HCT116 (cell line): ENCODE measurements around the gene KCTD1. TPM values are rescaled to one million over a fixed set of nuclear protein-coding genes. Genes with fewer than 3 reads are reported as not detected.

Experiments used
- ATAC-seq: fragments of 200-7000 bp; cut with Tn5 transposase; 2 replicates; pipeline ENCODE4 v1.9.1; 2020; ENCODE audit warnings: mild to moderate bottlenecking, moderate library complexity
- BruUV-seq: library from RNA; stranded (reverse); fragments of 400-500 nt; replicated peaks from 2 replicates; lab custom pipeline; 2021; lab: Mats Ljungman, UMichigan
- CTCF ChIA-PET: fragments of 300-600 bp; sonication (Branson Sonifier 250); formaldehyde crosslinking; loops from one replicate; lab custom pipeline; 2021; ENCODE audit warnings: antibody characterized with exemption; lab: Charles Lee
- POLR2A ChIA-PET: fragments of 300-600, 350-600 bp; sonication (Branson Sonifier 250); formaldehyde crosslinking; loops from one replicate; lab custom pipeline; 2021; ENCODE audit warnings: antibody characterized with exemption; lab: Charles Lee
- RAD21 ChIA-PET, 2 experiments: fragments of 300-600 bp; sonication (Branson Sonifier 250); formaldehyde crosslinking; loops; one replicate each; lab custom pipeline; 2023; ENCODE audit warnings: low total read pairs in 2 of 2; ENCODE audit not compliant: uncharacterized antibody in 2 of 2, unreplicated experiment in 2 of 2, low non-redundant PET in 1 of 2; lab: Charles Lee
- DNase-seq: peaks from one replicate; pipeline ENCODE4 v3.0.0-alpha.2; 2010; ENCODE audit warnings: low read depth, low spot score
- H2AFZ ChIP-seq: fragments of 200-600 bp; shearing (Covaris generic), sonication (generic); 2 replicates; pipeline ENCODE4 v1.6.1; 2017; ENCODE audit warnings: low read depth, mixed run types, mixed read lengths, antibody characterized with exemption, low read length; ENCODE audit not compliant: poor library complexity, severe bottlenecking
- H3K27ac ChIP-seq: 2 replicates; pipeline ENCODE4 v1.5.1; 2012; ENCODE audit warnings: low read depth, low read length
- H3K27me3 ChIP-seq: fragments of 200-600 bp; sonication (generic); 2 replicates; pipeline ENCODE4 v1.6.1; 2016; ENCODE audit warnings: mixed run types, low read length, mixed read lengths; ENCODE audit not compliant: insufficient read depth
- H3K36me3 ChIP-seq, 2 experiments: fragments of 200-500 bp in 1 of 2; fragments of 200-600 bp in 1 of 2; sonication (Bioruptor generic) in 1 of 2; sonication (generic) in 1 of 2; 2 replicates each; pipeline versions ENCODE4 v1.5.1 to v1.6.1; 2014 to 2016; ENCODE audit warnings: low read length in 2 of 2, inconsistent platforms in 1 of 2, mixed read lengths in 1 of 2, mixed run types in 1 of 2; ENCODE audit not compliant: insufficient read depth in 2 of 2, control insufficient read depth in 1 of 2
- H3K4me1 ChIP-seq, 2 experiments: fragments of 200-600 bp in 1 of 2; sonication (generic) in 1 of 2; 2 replicates each; pipeline versions ENCODE4 v1.5.1 to v1.6.1; 2012 to 2017; ENCODE audit warnings: low read length in 2 of 2, inconsistent platforms in 1 of 2, mild to moderate bottlenecking in 1 of 2, mixed read lengths in 1 of 2, mixed run types in 1 of 2, moderate library complexity in 1 of 2; ENCODE audit not compliant: insufficient read depth in 2 of 2, control insufficient read depth in 1 of 2
- H3K4me2 ChIP-seq: fragments of 200-600 bp; sonication (generic); 2 replicates; pipeline ENCODE4 v1.6.1; 2017; ENCODE audit warnings: mixed run types, low read length, mixed read lengths
- H3K4me3 ChIP-seq, 2 experiments: fragments of 200-600 bp in 1 of 2; sonication (generic) in 1 of 2; replicated peaks in 1 of 2; 2 replicates each; pipeline ENCODE4 v1.5.1; 2011 to 2016; ENCODE audit warnings: low read length in 2 of 2, control low read depth in 1 of 2, low read depth in 1 of 2, mild to moderate bottlenecking in 1 of 2, mixed read lengths in 1 of 2, mixed run types in 1 of 2
- H3K79me2 ChIP-seq: fragments of 200-600 bp; sonication (generic); 2 replicates; pipeline ENCODE4 v1.6.1; 2017; ENCODE audit warnings: mild to moderate bottlenecking, mixed run types, low read length, moderate library complexity, mixed read lengths; ENCODE audit not compliant: insufficient read depth
- H3K9ac ChIP-seq: fragments of 200-600 bp; sonication (generic); 2 replicates; pipeline ENCODE4 v1.6.1; 2016; ENCODE audit warnings: low read length, mixed read lengths
- H3K9me2 ChIP-seq: fragments of 200-600 bp; sonication (generic), shearing (Covaris generic); 2 replicates; pipeline ENCODE4 v1.6.1; 2017; ENCODE audit warnings: mixed run types, mild to moderate bottlenecking, moderate library complexity; ENCODE audit not compliant: insufficient read depth
- H3K9me3 ChIP-seq, 2 experiments: fragments of 200-500 bp in 1 of 2; fragments of 200-600 bp in 1 of 2; sonication (Bioruptor generic) in 1 of 2; sonication (generic) in 1 of 2; 2 replicates each; pipeline ENCODE4 v1.6.1; 2014 to 2017; ENCODE audit warnings: low read length in 2 of 2, mixed read lengths in 2 of 2, inconsistent platforms in 1 of 2, low read depth in 1 of 2, mild to moderate bottlenecking in 1 of 2, mixed run types in 1 of 2, moderate library complexity in 1 of 2; ENCODE audit not compliant: control insufficient read depth in 1 of 2, insufficient read depth in 1 of 2
- H4K20me1 ChIP-seq: fragments of 200-600 bp; sonication (generic), shearing (Covaris generic); 2 replicates; pipeline ENCODE4 v1.6.1; 2017; ENCODE audit warnings: mixed run types, mild to moderate bottlenecking, moderate library complexity; ENCODE audit not compliant: insufficient read depth
- ATF3 ChIP-seq: IDR thresholded peaks from 2 replicates; pipeline ENCODE4 v1.6.1; 2012
- CBX3 ChIP-seq: IDR thresholded peaks from 2 replicates; pipeline ENCODE4 v1.6.1; 2012; ENCODE audit warnings: low read depth
- EGR1 ChIP-seq: IDR thresholded peaks from 2 replicates; pipeline ENCODE4 v1.6.1; 2012; ENCODE audit warnings: low read depth
- ELF1 ChIP-seq: IDR thresholded peaks from 2 replicates; pipeline ENCODE4 v1.6.1; 2012; ENCODE audit warnings: low read depth, borderline replicate concordance
- FOSL1 ChIP-seq: IDR thresholded peaks from 2 replicates; pipeline ENCODE4 v1.6.1; 2012; ENCODE audit warnings: low read depth
- JUND ChIP-seq: IDR thresholded peaks from 2 replicates; pipeline ENCODE4 v1.6.1; 2012
- MAX ChIP-seq: IDR thresholded peaks from 2 replicates; pipeline ENCODE4 v1.6.1; 2012
- POLR2AphosphoS5 ChIP-seq: IDR thresholded peaks from 2 replicates; pipeline ENCODE4 v1.6.1; 2011; ENCODE audit warnings: mild to moderate bottlenecking, low read depth, low read length, moderate library complexity
- REST ChIP-seq: IDR thresholded peaks from 2 replicates; pipeline ENCODE4 v1.6.1; 2012; ENCODE audit warnings: low read depth
- SIN3A ChIP-seq: IDR thresholded peaks from 2 replicates; pipeline ENCODE4 v1.6.1; 2012; ENCODE audit warnings: low read depth
- SP1 ChIP-seq: IDR thresholded peaks from 2 replicates; pipeline ENCODE4 v1.6.1; 2012; ENCODE audit warnings: low read depth
- SRF ChIP-seq: IDR thresholded peaks from 2 replicates; pipeline ENCODE4 v1.6.1; 2012; ENCODE audit warnings: low read depth
- TCF7L2 ChIP-seq: IDR thresholded peaks from 2 replicates; pipeline ENCODE4 v1.7.0; 2011; ENCODE audit warnings: borderline replicate concordance, inconsistent platforms; ENCODE audit not compliant: insufficient read depth, insufficient read length; ENCODE audit errors: extremely low read depth
- YY1 ChIP-seq: IDR thresholded peaks from 2 replicates; pipeline ENCODE4 v1.6.1; 2011; ENCODE audit warnings: low read length, low read depth, moderate library complexity, mild to moderate bottlenecking; ENCODE audit not compliant: insufficient replicate concordance; ENCODE audit errors: extremely low read depth
- ZBTB33 ChIP-seq: IDR thresholded peaks from 2 replicates; pipeline ENCODE4 v1.6.1; 2011; ENCODE audit warnings: mild to moderate bottlenecking, low read length, moderate library complexity; ENCODE audit not compliant: insufficient replicate concordance; ENCODE audit errors: extremely low read depth
- ZFX ChIP-seq: fragments of 450-650 bp; IDR thresholded peaks from 2 replicates; pipeline ENCODE4 v1.6.1; 2017
- ZNF274 ChIP-seq: fragments of 200-500 bp; sonication (Bioruptor generic); IDR thresholded peaks from 2 replicates; pipeline ENCODE4 v1.6.1; 2014; ENCODE audit warnings: mild to moderate bottlenecking, low read depth, low read length, inconsistent platforms
- intact Hi-C: fragments of 100-400 bp; cut with micrococcal nuclease; formaldehyde crosslinking; loops from 2 replicates; pipeline ENCODE4 v1.10.0; 2022
- total RNA-seq: library from RNA; stranded (reverse); gene quantifications from one replicate; pipeline ENCODE4 v1.2.1, GENCODE V29; 2021; ENCODE audit not compliant: unreplicated experiment

Gene KCTD1
- total RNA-seq, 1 experiment from 2014 or later = 16.8 TPM

GRCh38 chr18:26575865-26576217 lies 27.5 kb upstream of the KCTD1 start (continued):
- TF ChIP-seq MAX = no peak
- no peak for TF ChIP-seq SIN3A
- no peak for TF ChIP-seq ATF3

- H3K9me3 ChIP-seq = no peaks in the 10 kb centered on the region
- peaks cover 13 to 36% of the 10 kb centered on the region in 2 experiments; a peak in 3 of 4 replicates for H3K4me1 ChIP-seq
- H4K20me1 ChIP-seq = no peaks in the 10 kb centered on the region
- no peaks in the 10 kb centered on the region for H3K36me3 ChIP-seq
- DNase-seq (no peak), ATAC-seq (peak; percentile 67)
- RAD21 ChIA-PET = no interaction called here
- H3K79me2 ChIP-seq = no peaks in the 10 kb centered on the region
- H3K4me3 ChIP-seq = peak overlapping the region; percentile 40 to 57
- POLR2A ChIA-PET = interaction anchor here (0.8 to 1.5 kb wide), 2 partner anchors 8 to 18 kb away, joined by 3 read pairs; no protein-coding TSS in a partner anchor
- CTCF ChIA-PET = no interaction called here
- H3K27me3 ChIP-seq = no peaks in the 10 kb centered on the region
- no peaks in the 10 kb centered on the region for H3K9me2 ChIP-seq
- BruUV-seq = no TSS peak
- peak overlapping the region; percentile 91 for H3K4me2 ChIP-seq
- peak overlapping the region; percentile 94 for H2AFZ ChIP-seq
- peak overlapping the region; percentile 65 for H3K9ac ChIP-seq
- intact Hi-C loops = no loop called here
- H3K27ac ChIP-seq = peak overlapping the region; percentile 14
- TF ChIP-seq ELF1 (no peak), REST (no peak), ZFX (no peak), EGR1 (no peak), ZBTB33 (no peak), FOSL1 (no peak), CBX3 (peak; percentile 42; the same call in 1 of the 2 replicates), MAX (peak; percentile 92), SRF (no peak), YY1 (no peak), ZNF274 (no peak), SIN3A (0 out of 2 replicates have a peak, but pooled peaks have one; percentile 6), SP1 (no peak), POLR2AphosphoS5 (peak; percentile 30; the same call in 1 of the 2 replicates), JUND (no peak), TCF7L2 (peak; percentile 38)
Measured at GRCh38 chr18:26574958-26575864, 26.9 kb upstream of the KCTD1 start.
